H9 (cell line): ENCODE data around the gene GCLM. TPM values are rescaled to one million over a fixed set of nuclear protein-coding genes. Genes with fewer than 3 reads are reported as not detected.

ENCODE experiments used
- DNase-seq: peaks from one replicate; pipeline ENCODE4 v3.0.0-alpha.2; 2017
- H2AFZ ChIP-seq: one replicate; pipeline ENCODE4 v1.6.1; 2013; ENCODE audit warnings: mild to moderate bottlenecking, low read length, control low read depth, moderate library complexity
- H2AK5ac ChIP-seq: 2 replicates; pipeline ENCODE4 v1.6.1; 2013; ENCODE audit warnings: low read length, control low read depth, mixed read lengths; ENCODE audit not compliant: insufficient read length
- H2BK120ac ChIP-seq: one replicate; pipeline ENCODE4 v1.6.1; 2013; ENCODE audit warnings: low read depth, mild to moderate bottlenecking, low read length, control low read depth, inconsistent platforms; ENCODE audit not compliant: poor library complexity, severe bottlenecking
- H2BK12ac ChIP-seq: 2 replicates; pipeline ENCODE4 v1.6.1; 2013; ENCODE audit warnings: low read length, control low read depth, mixed read lengths, low read depth; ENCODE audit not compliant: insufficient read length
- H2BK15ac ChIP-seq: 2 replicates; pipeline ENCODE4 v1.6.1; 2013; ENCODE audit warnings: low read depth, low read length, control low read depth
- H2BK20ac ChIP-seq: one replicate; pipeline ENCODE4 v1.6.1; 2013; ENCODE audit warnings: low read depth, mild to moderate bottlenecking, low read length, control low read depth, inconsistent platforms; ENCODE audit not compliant: poor library complexity, severe bottlenecking
- H2BK5ac ChIP-seq: 2 replicates; pipeline ENCODE4 v1.6.1; 2013; ENCODE audit warnings: low read length, control low read depth, mixed read lengths; ENCODE audit not compliant: insufficient read length
- H3K14ac ChIP-seq: 2 replicates; pipeline ENCODE4 v1.6.1; 2013; ENCODE audit warnings: low read length, control low read depth; ENCODE audit not compliant: insufficient read depth
- H3K18ac ChIP-seq: 2 replicates; pipeline ENCODE4 v1.6.1; 2013; ENCODE audit warnings: low read depth, mild to moderate bottlenecking, mixed read lengths, low read length, control low read depth; ENCODE audit not compliant: insufficient read length
- H3K23ac ChIP-seq: 2 replicates; pipeline ENCODE4 v1.6.1; 2013; ENCODE audit warnings: low read length, control low read depth, mixed read lengths, low read depth; ENCODE audit not compliant: insufficient read length
- H3K23me2 ChIP-seq: 2 replicates; pipeline ENCODE4 v1.6.1; 2013; ENCODE audit warnings: low read depth, mild to moderate bottlenecking, mixed read lengths, low read length, control low read depth; ENCODE audit not compliant: insufficient read length, poor library complexity, severe bottlenecking
- H3K27ac ChIP-seq: 2 replicates; pipeline ENCODE4 v1.5.1; 2013; ENCODE audit warnings: low read length, control low read depth, mixed read lengths, low read depth; ENCODE audit not compliant: insufficient read length
- H3K27me3 ChIP-seq: 2 replicates; pipeline ENCODE4 v1.6.1; 2013; ENCODE audit warnings: low read length, control low read depth, inconsistent platforms; ENCODE audit not compliant: insufficient read depth
- H3K4ac ChIP-seq: 2 replicates; pipeline ENCODE4 v1.6.1; 2013; ENCODE audit warnings: low read depth, mild to moderate bottlenecking, control low read depth, inconsistent platforms, low read length, moderate library complexity
- H3K4me1 ChIP-seq: 2 replicates; pipeline ENCODE4 v1.6.1; 2013; ENCODE audit warnings: low read length, control low read depth, inconsistent platforms; ENCODE audit not compliant: insufficient read depth
- H3K4me2 ChIP-seq: 2 replicates; pipeline ENCODE4 v1.6.1; 2013; ENCODE audit warnings: low read length, control low read depth, mixed read lengths; ENCODE audit not compliant: insufficient read length, insufficient read depth
- H3K56ac ChIP-seq: 2 replicates; pipeline ENCODE4 v1.6.1; 2013; ENCODE audit warnings: low read depth, mild to moderate bottlenecking, mixed read lengths, low read length, control low read depth; ENCODE audit not compliant: insufficient read length
- H3K79me1 ChIP-seq: 2 replicates; pipeline ENCODE4 v1.6.1; 2013; ENCODE audit warnings: low read depth, mild to moderate bottlenecking, moderate library complexity, low read length, control low read depth, inconsistent platforms; ENCODE audit not compliant: insufficient read depth, poor library complexity, severe bottlenecking
- H3K79me2 ChIP-seq: 2 replicates; pipeline ENCODE4 v1.6.1; 2013; ENCODE audit warnings: low read length, control low read depth, inconsistent platforms; ENCODE audit not compliant: insufficient read depth
- H3K9ac ChIP-seq: 2 replicates; pipeline ENCODE4 v1.6.1; 2013; ENCODE audit warnings: low read length, control low read depth, mixed read lengths; ENCODE audit not compliant: insufficient read length; ENCODE audit errors: extremely low read depth
- H3K9me3 ChIP-seq: one replicate; pipeline ENCODE4 v1.6.1; 2013; ENCODE audit warnings: low read depth, low read length, inconsistent platforms; ENCODE audit not compliant: control insufficient read depth
- H3T11ph ChIP-seq: one replicate; pipeline ENCODE4 v1.6.1; 2013; ENCODE audit warnings: mild to moderate bottlenecking, low read length, control low read depth, inconsistent platforms
- H4K20me1 ChIP-seq: one replicate; pipeline ENCODE4 v1.6.1; 2013; ENCODE audit not compliant: control insufficient read depth, insufficient read length, insufficient read depth
- H4K5ac ChIP-seq: 2 replicates; pipeline ENCODE4 v1.6.1; 2013; ENCODE audit warnings: low read depth, mild to moderate bottlenecking, mixed read lengths, low read length, control low read depth; ENCODE audit not compliant: insufficient read length
- H4K8ac ChIP-seq: replicated peaks from 2 replicates; pipeline ENCODE4 v1.6.1; 2013; ENCODE audit warnings: low read length, control low read depth, mixed read lengths, low read depth; ENCODE audit not compliant: insufficient read length
- H4K91ac ChIP-seq: 2 replicates; pipeline ENCODE4 v1.6.1; 2013; ENCODE audit warnings: low read depth, mild to moderate bottlenecking, moderate library complexity, mixed read lengths, low read length, control low read depth; ENCODE audit not compliant: insufficient read length
- H3K27ac Mint-ChIP-seq, 3 experiments: 2 replicates in 2 of 3; 3 replicates in 1 of 3; pipeline ENCODE4 v1.8.0; 2020 to 2021; ENCODE audit warnings: mixed read lengths in 3 of 3, mild to moderate bottlenecking in 1 of 3, moderate library complexity in 1 of 3
- H3K27me3 Mint-ChIP-seq: 2 replicates; pipeline ENCODE4 v1.8.0; 2021; ENCODE audit warnings: low read depth, mild to moderate bottlenecking, moderate library complexity, mixed read lengths
- H3K36me3 Mint-ChIP-seq, 3 experiments: 2 replicates in 2 of 3; 3 replicates in 1 of 3; pipeline ENCODE4 v1.8.0; 2020 to 2021; ENCODE audit warnings: low read depth in 3 of 3, mixed read lengths in 3 of 3; ENCODE audit not compliant: insufficient read depth in 1 of 3
- H3K4me1 Mint-ChIP-seq, 2 experiments: 2 replicates each; pipeline ENCODE4 v1.8.0; 2020; ENCODE audit warnings: mixed read lengths in 2 of 2
- H3K4me3 Mint-ChIP-seq, 2 experiments: 2 replicates in 1 of 2; 3 replicates in 1 of 2; pipeline ENCODE4 v1.8.0; 2020 to 2021; ENCODE audit warnings: mild to moderate bottlenecking in 2 of 2, mixed read lengths in 2 of 2, moderate library complexity in 1 of 2
- H3K9me3 Mint-ChIP-seq, 2 experiments: 2 replicates in 1 of 2; 3 replicates in 1 of 2; pipeline ENCODE4 v1.8.0; 2020; ENCODE audit warnings: mild to moderate bottlenecking in 2 of 2, mixed read lengths in 2 of 2, moderate library complexity in 1 of 2
- WGBS: extraction: QIAGEN DNeasy Blood & Tissue Kit; methylation state at CpG from one replicate; pipeline ENCODE4 v1.1.7; 2013; ENCODE audit warnings: missing lambda C conversion rate, low lambda C conversion rate, mixed read lengths; ENCODE audit not compliant: insufficient read length; ENCODE audit errors: extremely low coverage; 5-methylcytosine and 5-hydroxymethylcytosine counted together
- total RNA-seq: library from RNA; stranded (reverse); gene quantifications from 2 replicates; pipeline ENCODE4 v1.2.1, GENCODE V29; 2021
- TF ChIP-seq, protein P1 (sequence below): fragments of 200-600 bp; sonication (generic); conservative IDR thresholded peaks from 3 replicates; pipeline ENCODE4 v1.8.0; 2021; ENCODE audit warnings: antibody characterized with exemption, mild to moderate bottlenecking

GCLM gene
- total RNA-seq, 1 experiment from 2014 or later = 14.9 TPM

DNA sequence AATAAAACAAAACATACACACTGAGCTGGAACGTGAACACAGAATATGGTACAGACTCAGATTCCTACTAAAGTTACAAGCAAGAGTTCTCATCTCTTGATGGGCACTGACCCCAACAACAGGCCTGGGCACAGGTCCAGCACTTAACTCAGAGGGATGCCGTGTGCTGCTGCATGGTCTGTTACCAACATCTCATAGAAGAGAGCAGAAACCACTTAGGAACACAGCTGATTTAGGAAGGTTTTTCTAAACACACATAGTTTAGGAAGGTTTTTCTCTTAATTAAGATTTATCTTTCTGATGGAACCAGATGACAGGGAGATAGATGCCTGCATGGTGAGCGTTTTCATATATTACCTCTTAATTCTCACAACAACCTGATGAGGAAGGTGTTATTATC lies 1.5 kb downstream of the GCLM start:
- peaks cover 5% of the 10 kb centered on the region; the same call in 1 of the 2 replicates for H3K79me2 ChIP-seq
- H2BK12ac ChIP-seq = no peak overlapping the region
- no peak overlapping the region for H3K9ac ChIP-seq
- H3K27ac Mint-ChIP-seq = no peak overlapping the region
- no peak overlapping the region for H3K4me2 ChIP-seq
- peaks cover 8% of the 10 kb centered on the region; the same call in 1 of the 2 replicates for H3K27me3 Mint-ChIP-seq
- H3K4ac ChIP-seq = no peak overlapping the region
- no peak overlapping the region for H2BK120ac ChIP-seq
- H3K9me3 Mint-ChIP-seq = peaks cover 6 to 8% of the 10 kb centered on the region in 2 experiments; a peak in 4 of 5 replicates
- peaks cover 0 to 4% (median 3%) of the 10 kb centered on the region in 3 experiments; a peak in 3 of 7 replicates for H3K36me3 Mint-ChIP-seq
- peaks cover 6% of the 10 kb centered on the region for H3K23me2 ChIP-seq
- H2AFZ ChIP-seq = no peak overlapping the region
- no peak overlapping the region for H3K27ac ChIP-seq
- no peaks in the 10 kb centered on the region for H3K4me1 ChIP-seq
- no peak overlapping the region for H2BK20ac ChIP-seq
- H3K14ac ChIP-seq = no peak overlapping the region
- no peak overlapping the region for H4K8ac ChIP-seq
- no peak overlapping the region for H4K5ac ChIP-seq
- H2AK5ac ChIP-seq = no peak overlapping the region
- no peak for DNase-seq
- H3K18ac ChIP-seq = no peak overlapping the region
- H3K56ac ChIP-seq = no peak overlapping the region
- TF ChIP-seq, protein P1, sequence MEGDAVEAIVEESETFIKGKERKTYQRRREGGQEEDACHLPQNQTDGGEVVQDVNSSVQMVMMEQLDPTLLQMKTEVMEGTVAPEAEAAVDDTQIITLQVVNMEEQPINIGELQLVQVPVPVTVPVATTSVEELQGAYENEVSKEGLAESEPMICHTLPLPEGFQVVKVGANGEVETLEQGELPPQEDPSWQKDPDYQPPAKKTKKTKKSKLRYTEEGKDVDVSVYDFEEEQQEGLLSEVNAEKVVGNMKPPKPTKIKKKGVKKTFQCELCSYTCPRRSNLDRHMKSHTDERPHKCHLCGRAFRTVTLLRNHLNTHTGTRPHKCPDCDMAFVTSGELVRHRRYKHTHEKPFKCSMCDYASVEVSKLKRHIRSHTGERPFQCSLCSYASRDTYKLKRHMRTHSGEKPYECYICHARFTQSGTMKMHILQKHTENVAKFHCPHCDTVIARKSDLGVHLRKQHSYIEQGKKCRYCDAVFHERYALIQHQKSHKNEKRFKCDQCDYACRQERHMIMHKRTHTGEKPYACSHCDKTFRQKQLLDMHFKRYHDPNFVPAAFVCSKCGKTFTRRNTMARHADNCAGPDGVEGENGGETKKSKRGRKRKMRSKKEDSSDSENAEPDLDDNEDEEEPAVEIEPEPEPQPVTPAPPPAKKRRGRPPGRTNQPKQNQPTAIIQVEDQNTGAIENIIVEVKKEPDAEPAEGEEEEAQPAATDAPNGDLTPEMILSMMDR = no peak
- H3T11ph ChIP-seq = no peak overlapping the region
- H4K91ac ChIP-seq = no peak overlapping the region
- WGBS = no CpG with 5 or more reads among the region's 3 CpGs
- H3K23ac ChIP-seq = no peak overlapping the region
- H3K79me1 ChIP-seq = no peaks in the 10 kb centered on the region
- H3K9me3 ChIP-seq = no peaks in the 10 kb centered on the region
- H4K20me1 ChIP-seq = no peaks in the 10 kb centered on the region
- no peak overlapping the region for H2BK5ac ChIP-seq
- H3K4me3 Mint-ChIP-seq = peak overlapping the region; percentile 74 to 83
- no peak overlapping the region for H2BK15ac ChIP-seq
- peaks cover 18 to 25% of the 10 kb centered on the region in 2 experiments for H3K4me1 Mint-ChIP-seq
- H3K27me3 ChIP-seq = no peaks in the 10 kb centered on the region
